UCSD-AML1 (cell line): ENCODE results near the gene SPDYE5.
A peak's percentile ranks its signal among the peaks of the same experiment; 100 is the strongest.
"Not testable (repeated sequence)": the region's sequence is repeated elsewhere in the genome, so short reads cannot be mapped to it uniquely, and the experiment has no call there.

ENCODE experiments used
- DNase-seq: peaks from one replicate; lab custom pipeline; 2025; ENCODE audit not compliant: unreplicated experiment; lab: John Stamatoyannopoulos, UW

The SPDYE5 gene

GRCh38 chr7:75492020-75492419 is at the start of gene SPDYE5:
SPDYE5 (plus strand) TSS chr7:75492320; CDS start chr7:75494048, 1,728 bp downstream.
- DNase-seq, result not testable (repeated sequence)

GRCh38 chr7:75442465-75443111 is 49.5 kb upstream of the SPDYE5 start:
- DNase-seq, result peak; percentile 24

- DNase-seq, result not testable (repeated sequence)
Measured at GRCh38 chr7:75449946-75450345, 42.2 kb upstream of the SPDYE5 start.

GRCh38 chr7:75452494-75452955 is 39.6 kb upstream of the SPDYE5 start:
- not testable (repeated sequence) for DNase-seq

- not testable (repeated sequence) for DNase-seq
Measured at GRCh38 chr7:75456403-75456802, 35.7 kb upstream of the SPDYE5 start.

- DNase-seq, result not testable (repeated sequence)
Measured at GRCh38 chr7:75458034-75458433, 34.1 kb upstream of the SPDYE5 start.

GRCh38 chr7:75460541-75460940 is 31.6 kb upstream of the SPDYE5 start:
- not testable (repeated sequence) for DNase-seq

- not testable (repeated sequence) for DNase-seq
Measured at GRCh38 chr7:75470166-75470565, 22.0 kb upstream of the SPDYE5 start.

GRCh38 chr7:75477457-75477856 is 14.7 kb upstream of the SPDYE5 start:
- DNase-seq, result not testable (repeated sequence)

GRCh38 chr7:75480313-75480712 is 11.8 kb upstream of the SPDYE5 start:
- not testable (repeated sequence) for DNase-seq

- DNase-seq, result not testable (repeated sequence)
Measured at GRCh38 chr7:75485355-75485978, 6.7 kb upstream of the SPDYE5 start.

GRCh38 chr7:75485979-75486643 is 6.0 kb upstream of the SPDYE5 start, which contains the start of gene POM121C:
POM121C (minus strand) TSS chr7:75486299; CDS start chr7:75441496, 44,803 bp downstream.
- peak; percentile 81 for DNase-seq

- not testable (repeated sequence) for DNase-seq
Measured at GRCh38 chr7:75509033-75509432, 16.9 kb downstream of the SPDYE5 start.

GRCh38 chr7:75518842-75519241 is 26.7 kb downstream of the SPDYE5 start:
- DNase-seq, result not testable (repeated sequence)

- DNase-seq, result not testable (repeated sequence)
Measured at GRCh38 chr7:75521727-75522126, 29.6 kb downstream of the SPDYE5 start.

- DNase-seq, result peak; percentile 9
Measured at GRCh38 chr7:75527224-75527722, 35.2 kb downstream of the SPDYE5 start.

- DNase-seq, result no peak
Measured at GRCh38 chr7:75531359-75531821, 39.3 kb downstream of the SPDYE5 start.

- DNase-seq, result no peak
Measured at GRCh38 chr7:75532639-75533038, 40.5 kb downstream of the SPDYE5 start.

- no peak for DNase-seq
Measured at GRCh38 chr7:75533926-75534325, 41.8 kb downstream of the SPDYE5 start.

- no peak for DNase-seq
Measured at GRCh38 chr7:75534727-75535307, 42.7 kb downstream of the SPDYE5 start.

GRCh38 chr7:75536491-75536890 is 44.4 kb downstream of the SPDYE5 start:
- DNase-seq, result no peak
